HepG2 (cell line): ENCODE measurements around the gene CFAP46.

Experiments used
- BHLHE40 ChIP-seq: IDR thresholded peaks from 2 replicates; pipeline ENCODE4 v1.6.1; 2011; ENCODE audit warnings: low read length, improper control_type of control experiment
- GABPA ChIP-seq, 2 experiments: IDR thresholded peaks; 2 replicates each; pipeline ENCODE4 v1.6.1; 2011 to 2016; ENCODE audit warnings: low read depth in 2 of 2, low read length in 1 of 2, missing biosample characterization in 1 of 2, missing genetic modification characterization in 1 of 2
- HDAC2 ChIP-seq: sonication (generic); formaldehyde crosslinking; IDR thresholded peaks from 2 replicates; pipeline ENCODE4 v1.4.0; 2020; ENCODE audit warnings: missing genetic modification reagents
- JUND ChIP-seq: sonication (generic); formaldehyde crosslinking; IDR thresholded peaks from 2 replicates; pipeline ENCODE4 v1.8.0; 2022; ENCODE audit warnings: mild to moderate bottlenecking, missing genetic modification reagents
- POLR2A ChIP-seq, 2 experiments: IDR thresholded peaks; 2 replicates each; pipeline ENCODE4 v1.6.1; 2011; ENCODE audit warnings: low read depth in 2 of 2, low read length in 2 of 2, mild to moderate bottlenecking in 1 of 2, moderate library complexity in 1 of 2; ENCODE audit not compliant: insufficient read depth in 1 of 2
- ZBTB7B ChIP-seq: sonication (generic); formaldehyde crosslinking; IDR thresholded peaks from 2 replicates; pipeline ENCODE4 v1.4.0; 2020; ENCODE audit warnings: missing genetic modification reagents
- ZNF292 ChIP-seq: sonication (generic); formaldehyde crosslinking; IDR thresholded peaks from 2 replicates; pipeline ENCODE4 v1.8.1; 2022; ENCODE audit warnings: mild to moderate bottlenecking, low read depth, missing genetic modification reagents, borderline replicate concordance
- ZNF468 ChIP-seq: sonication (generic); formaldehyde crosslinking; IDR thresholded peaks from 2 replicates; pipeline ENCODE4 v1.8.0; 2022; ENCODE audit warnings: mild to moderate bottlenecking, moderate library complexity, missing genetic modification reagents
- ZSCAN21 ChIP-seq: sonication (generic); formaldehyde crosslinking; IDR thresholded peaks from 2 replicates; pipeline ENCODE4 v1.8.0; 2022; ENCODE audit warnings: mild to moderate bottlenecking, missing genetic modification reagents, moderate library complexity, borderline replicate concordance
- TF ChIP-seq, protein P1 (sequence below): sonication (generic); formaldehyde crosslinking; IDR thresholded peaks from 2 replicates; pipeline ENCODE4 v1.9.0; 2021; ENCODE audit warnings: missing genetic modification reagents, borderline replicate concordance
- TF ChIP-seq, protein P2 (sequence below): sonication (generic); formaldehyde crosslinking; IDR thresholded peaks from 2 replicates; pipeline ENCODE4 v1.4.0; 2020; ENCODE audit warnings: missing genetic modification reagents, mild to moderate bottlenecking, borderline replicate concordance
- TF ChIP-seq, protein P3 (sequence below): IDR thresholded peaks from 2 replicates; pipeline ENCODE4 v1.6.1; 2018; ENCODE audit warnings: missing genetic modification reagents, mild to moderate bottlenecking, missing compliant biosample characterization
- TF ChIP-seq, protein P4 (sequence below): sonication (generic); formaldehyde crosslinking; IDR thresholded peaks from 2 replicates; pipeline ENCODE4 v1.5.0; 2020; ENCODE audit warnings: mild to moderate bottlenecking, missing genetic modification reagents, moderate library complexity

DNA sequence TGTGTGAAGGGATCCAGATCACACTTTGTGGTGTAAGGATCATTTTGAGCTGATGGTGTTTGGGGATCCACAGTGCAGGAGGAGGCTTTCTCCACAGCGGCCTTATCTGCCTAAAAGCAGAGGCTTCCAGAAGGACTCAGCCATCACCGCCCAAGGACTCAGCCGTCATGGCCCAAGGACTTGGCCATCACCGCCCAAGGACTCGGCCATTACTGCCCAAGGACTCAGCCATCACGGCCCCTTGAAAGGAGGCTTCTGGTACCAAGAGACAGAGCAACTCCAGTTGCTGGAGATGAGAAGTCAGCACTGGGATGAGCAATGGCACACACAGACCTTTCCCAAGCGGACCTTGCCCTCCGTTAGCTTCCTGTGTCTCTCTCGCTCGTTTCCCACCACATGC lies 6.0 kb upstream of the CFAP46 start:
- TF ChIP-seq ZSCAN21 (CRISPR knock-in tag) (no peak), ZNF292 (no peak), POLR2A (IDR thresholded peaks at IDR 0.05; ENCODE audit: insufficient read depth in 1 of 2, low read depth in 2 of 2, low read length in 2 of 2) (no peak), GABPA (IDR thresholded peaks at IDR 0.05; ENCODE audit: low read depth, low read length) (no peak), GABPA (CRISPR knock-in tag; IDR thresholded peaks at IDR 0.05; ENCODE audit: low read depth) (no peak), BHLHE40 (no peak), ZBTB7B (CRISPR knock-in tag) (no peak), HDAC2 (CRISPR knock-in tag) (no peak), ZNF468 (CRISPR knock-in tag) (no peak), JUND (CRISPR knock-in tag) (no peak)
- TF ChIP-seq, protein P1, sequence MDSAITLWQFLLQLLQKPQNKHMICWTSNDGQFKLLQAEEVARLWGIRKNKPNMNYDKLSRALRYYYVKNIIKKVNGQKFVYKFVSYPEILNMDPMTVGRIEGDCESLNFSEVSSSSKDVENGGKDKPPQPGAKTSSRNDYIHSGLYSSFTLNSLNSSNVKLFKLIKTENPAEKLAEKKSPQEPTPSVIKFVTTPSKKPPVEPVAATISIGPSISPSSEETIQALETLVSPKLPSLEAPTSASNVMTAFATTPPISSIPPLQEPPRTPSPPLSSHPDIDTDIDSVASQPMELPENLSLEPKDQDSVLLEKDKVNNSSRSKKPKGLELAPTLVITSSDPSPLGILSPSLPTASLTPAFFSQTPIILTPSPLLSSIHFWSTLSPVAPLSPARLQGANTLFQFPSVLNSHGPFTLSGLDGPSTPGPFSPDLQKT (CRISPR knock-in tag) = no peak
- TF ChIP-seq, protein P2, sequence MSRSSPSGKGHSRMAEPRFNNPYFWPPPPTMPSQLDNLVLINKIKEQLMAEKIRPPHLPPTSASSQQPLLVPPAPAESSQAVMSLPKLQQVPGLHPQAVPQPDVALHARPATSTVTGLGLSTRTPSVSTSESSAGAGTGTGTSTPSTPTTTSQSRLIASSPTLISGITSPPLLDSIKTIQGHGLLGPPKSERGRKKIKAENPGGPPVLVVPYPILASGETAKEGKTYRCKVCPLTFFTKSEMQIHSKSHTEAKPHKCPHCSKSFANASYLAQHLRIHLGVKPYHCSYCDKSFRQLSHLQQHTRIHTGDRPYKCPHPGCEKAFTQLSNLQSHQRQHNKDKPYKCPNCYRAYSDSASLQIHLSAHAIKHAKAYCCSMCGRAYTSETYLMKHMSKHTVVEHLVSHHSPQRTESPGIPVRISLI = no peak
- TF ChIP-seq, protein P3, sequence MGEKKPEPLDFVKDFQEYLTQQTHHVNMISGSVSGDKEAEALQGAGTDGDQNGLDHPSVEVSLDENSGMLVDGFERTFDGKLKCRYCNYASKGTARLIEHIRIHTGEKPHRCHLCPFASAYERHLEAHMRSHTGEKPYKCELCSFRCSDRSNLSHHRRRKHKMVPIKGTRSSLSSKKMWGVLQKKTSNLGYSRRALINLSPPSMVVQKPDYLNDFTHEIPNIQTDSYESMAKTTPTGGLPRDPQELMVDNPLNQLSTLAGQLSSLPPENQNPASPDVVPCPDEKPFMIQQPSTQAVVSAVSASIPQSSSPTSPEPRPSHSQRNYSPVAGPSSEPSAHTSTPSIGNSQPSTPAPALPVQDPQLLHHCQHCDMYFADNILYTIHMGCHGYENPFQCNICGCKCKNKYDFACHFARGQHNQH (CRISPR knock-in tag) = no peak
- TF ChIP-seq, protein P4, sequence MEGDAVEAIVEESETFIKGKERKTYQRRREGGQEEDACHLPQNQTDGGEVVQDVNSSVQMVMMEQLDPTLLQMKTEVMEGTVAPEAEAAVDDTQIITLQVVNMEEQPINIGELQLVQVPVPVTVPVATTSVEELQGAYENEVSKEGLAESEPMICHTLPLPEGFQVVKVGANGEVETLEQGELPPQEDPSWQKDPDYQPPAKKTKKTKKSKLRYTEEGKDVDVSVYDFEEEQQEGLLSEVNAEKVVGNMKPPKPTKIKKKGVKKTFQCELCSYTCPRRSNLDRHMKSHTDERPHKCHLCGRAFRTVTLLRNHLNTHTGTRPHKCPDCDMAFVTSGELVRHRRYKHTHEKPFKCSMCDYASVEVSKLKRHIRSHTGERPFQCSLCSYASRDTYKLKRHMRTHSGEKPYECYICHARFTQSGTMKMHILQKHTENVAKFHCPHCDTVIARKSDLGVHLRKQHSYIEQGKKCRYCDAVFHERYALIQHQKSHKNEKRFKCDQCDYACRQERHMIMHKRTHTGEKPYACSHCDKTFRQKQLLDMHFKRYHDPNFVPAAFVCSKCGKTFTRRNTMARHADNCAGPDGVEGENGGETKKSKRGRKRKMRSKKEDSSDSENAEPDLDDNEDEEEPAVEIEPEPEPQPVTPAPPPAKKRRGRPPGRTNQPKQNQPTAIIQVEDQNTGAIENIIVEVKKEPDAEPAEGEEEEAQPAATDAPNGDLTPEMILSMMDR = no peak
